ENCODE measurements around the gene CKM.
"Not testable (repeated sequence)": the region's sequence is repeated elsewhere in the genome, so short reads cannot be mapped to it uniquely, and the experiment has no call there.

CKM gene

DNA sequence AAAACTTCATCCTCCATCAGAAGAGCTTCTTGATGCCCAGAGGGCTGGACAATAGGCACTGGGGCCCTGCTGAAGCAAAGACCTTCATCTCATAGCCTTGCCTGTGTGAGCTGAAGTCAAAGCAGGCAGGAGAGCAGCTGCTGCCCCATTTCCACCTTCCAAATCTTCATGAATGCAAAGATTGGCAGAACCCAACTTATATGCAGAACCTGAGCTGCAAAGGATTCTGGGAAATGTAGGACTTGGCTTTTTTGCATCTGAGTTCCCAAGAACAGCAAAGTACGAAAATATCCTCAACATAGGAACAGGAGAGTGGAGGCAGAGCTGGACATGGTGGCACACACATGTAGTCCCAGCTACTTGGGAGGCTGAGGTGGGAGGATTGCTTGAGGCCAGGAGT is 30.8 kb downstream of the CKM start:
- DNase-seq (ENCODE audit: low read depth in 2 of 2), result no peak

DNA sequence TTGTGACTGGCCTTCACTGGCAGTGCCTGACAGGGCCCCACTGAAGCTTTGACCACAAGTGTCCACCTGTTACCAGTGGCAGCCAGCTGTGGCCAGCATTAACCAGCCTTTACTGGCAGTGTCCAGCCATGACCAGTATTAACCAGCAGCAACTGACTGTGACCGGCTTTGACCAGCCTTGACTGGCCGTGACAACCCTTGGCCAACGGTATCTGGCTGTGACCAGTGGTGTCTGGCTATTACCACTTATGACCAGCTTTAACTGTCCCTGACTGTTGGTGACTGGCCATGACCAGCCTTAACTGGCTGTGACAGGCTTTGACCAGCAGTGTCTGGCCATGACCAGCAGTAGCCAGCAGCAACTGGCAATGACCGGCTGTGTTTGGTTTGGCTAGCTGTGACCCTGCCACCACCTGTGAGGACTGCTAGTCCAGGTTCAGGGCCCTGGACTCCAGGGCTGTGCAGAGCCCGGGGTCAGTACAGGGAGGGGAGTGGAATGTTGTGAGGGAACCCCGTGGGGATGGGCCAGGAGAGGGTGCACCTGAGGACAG is 32.2 kb downstream of the CKM start:
- no peak for DNase-seq (ENCODE audit: low read depth in 2 of 2)

DNA sequence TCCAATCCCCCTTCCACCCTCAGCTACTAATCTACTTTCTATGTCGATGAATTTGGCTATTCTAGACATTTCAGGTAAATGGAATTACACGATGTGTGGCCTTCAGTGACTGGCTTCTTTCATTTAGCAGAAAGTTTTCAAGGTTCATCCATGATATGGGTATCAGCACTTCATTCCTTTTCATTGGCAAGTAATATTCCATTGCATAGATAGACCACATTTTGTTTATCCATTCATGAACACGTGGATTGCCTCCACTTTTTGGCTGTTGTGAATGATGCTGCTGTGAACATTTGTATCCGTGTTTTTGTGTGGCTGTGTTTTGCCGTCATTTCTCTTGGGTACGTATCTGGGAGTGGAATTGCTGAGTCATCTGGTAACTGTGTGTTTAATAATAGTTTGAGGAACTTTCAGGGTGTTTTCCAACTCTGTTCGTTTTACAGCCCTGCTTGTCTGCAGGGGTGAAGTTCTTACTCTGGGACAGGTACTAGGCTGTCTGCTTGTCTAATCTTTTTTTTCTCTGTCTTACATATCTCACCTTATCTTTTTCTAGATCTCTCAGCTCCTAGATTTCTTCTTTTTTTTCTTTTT is 39.1 kb downstream of the CKM start:
- no peak for DNase-seq (ENCODE audit: low read depth in 2 of 2)

DNA sequence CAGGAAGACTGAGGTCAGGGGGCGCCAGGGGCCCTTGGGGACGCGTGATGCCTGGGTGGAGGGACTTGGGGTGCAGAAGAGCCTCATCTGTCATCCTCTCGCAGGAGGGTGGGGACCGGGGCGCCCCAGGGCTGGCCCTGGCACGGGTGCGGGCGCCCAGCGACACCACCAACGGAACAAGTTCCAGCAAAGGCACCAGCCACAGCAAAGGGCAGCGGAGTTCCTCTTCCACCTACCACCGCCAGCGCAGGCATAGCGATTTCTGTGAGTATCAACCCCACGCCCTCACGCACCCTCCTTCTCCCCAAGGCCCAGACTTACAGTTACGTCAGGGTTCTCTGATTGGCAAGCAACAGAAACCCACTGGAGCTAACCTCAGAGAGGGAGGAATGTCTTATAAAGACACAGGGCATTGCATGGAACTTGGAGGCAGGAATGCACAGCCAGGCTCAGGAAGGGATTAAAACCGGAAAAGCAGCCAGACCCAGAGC is 42.2 kb downstream of the CKM start:
- DNase-seq (ENCODE audit: low read depth in 2 of 2), result no peak

DNA sequence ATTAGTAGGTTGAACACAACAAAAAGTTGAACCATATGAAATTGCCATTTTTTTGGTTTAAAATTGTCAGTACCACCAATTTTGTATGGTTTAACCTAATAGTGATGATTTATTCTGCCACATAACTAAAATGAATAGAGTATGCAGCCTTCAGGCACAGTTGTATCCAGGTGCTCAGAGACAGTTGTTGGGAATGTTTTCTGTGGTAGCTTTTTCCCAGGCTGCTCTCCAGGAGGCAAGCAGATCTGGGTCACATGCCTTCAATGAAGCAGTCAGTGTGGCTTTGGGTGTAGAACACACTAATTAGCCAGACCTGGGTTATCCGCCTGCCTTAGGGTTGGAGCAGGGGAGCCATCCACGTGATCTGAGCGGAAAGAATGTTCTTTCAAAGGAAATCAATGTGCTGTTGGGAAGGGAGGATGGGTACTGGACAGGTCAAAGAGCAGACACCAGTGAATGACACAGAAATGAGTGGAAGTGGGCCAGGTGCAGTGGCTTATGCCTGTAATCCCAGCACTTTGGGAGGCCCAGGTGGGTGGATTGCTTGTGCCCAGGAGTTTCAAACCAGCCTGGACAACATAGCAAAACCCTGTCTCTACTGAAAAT is 43.0 kb downstream of the CKM start:
- no peak for DNase-seq (ENCODE audit: low read depth in 2 of 2)

DNA sequence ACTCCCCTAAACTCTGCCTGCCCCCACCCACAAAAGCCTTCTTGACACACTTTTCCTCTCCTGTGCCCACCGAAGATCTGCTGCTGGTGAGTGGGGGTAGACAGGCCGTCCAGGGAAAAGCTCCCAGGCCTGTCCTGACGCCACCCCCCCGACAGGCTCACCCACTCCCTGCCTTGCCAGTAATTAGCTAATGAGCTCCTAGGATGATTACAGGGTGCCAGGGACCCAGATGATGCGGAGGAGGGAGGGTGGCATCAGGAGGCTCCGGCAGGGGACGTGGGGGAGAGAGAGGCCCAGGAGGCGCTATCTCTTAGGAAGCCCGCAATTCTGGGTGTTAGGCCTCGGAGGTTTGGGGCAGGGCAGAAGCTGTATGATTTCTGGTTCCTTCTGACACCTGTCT is 44.6 kb downstream of the CKM start:
- no peak for DNase-seq (ENCODE audit: low read depth in 2 of 2)

DNA sequence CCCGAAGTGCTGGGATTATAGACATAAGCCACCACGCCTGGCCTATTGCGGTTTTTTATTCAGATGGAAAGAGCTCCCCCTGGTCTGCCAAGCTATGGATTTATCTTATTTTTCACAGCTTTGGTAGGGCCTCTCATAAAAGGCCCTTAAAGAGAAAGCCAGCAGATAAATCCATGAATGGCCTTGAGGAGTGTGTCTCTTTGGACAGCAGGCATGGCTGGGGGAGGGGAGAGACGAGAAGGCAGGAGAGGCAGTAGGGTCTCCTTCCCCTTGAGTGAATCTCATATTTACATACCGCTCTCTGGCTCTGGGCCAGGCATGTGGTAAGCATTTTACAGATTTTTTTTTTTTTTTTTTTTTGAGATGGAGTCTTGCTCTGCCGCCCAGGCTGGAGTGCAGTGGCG is 46.4 kb downstream of the CKM start:
- DNase-seq (ENCODE audit: low read depth in 2 of 2), result no peak

DNA sequence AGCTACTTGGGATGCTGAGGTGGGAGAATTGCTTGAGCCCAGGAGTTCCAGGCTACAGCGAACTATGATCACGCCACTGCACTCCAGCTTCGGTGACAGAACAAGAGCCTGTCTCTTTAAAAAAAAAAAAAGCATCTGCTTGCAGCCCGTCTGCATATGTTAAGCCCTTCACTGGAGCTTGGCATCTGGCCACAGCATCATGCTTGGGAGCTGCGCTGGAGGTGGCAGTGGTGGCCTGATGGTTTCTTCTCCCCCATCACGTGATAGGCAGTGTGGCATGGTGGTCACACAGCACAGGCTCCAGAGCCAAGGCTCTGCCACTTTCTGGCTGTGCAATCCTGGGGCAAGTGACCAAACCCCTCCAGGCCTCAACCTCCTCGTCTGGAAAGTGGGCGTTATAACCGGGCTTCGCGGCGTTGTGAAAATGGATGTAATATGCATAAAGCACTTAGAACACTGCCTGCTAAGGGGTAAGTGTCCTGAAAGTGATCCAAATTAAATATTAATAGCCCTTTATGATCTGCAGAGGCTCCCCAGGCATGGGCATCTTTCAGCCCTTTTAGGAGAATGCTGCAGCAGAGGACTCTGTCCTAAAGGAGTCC is 47.2 kb downstream of the CKM start:
- DNase-seq (ENCODE audit: low read depth in 2 of 2), result no peak

DNA sequence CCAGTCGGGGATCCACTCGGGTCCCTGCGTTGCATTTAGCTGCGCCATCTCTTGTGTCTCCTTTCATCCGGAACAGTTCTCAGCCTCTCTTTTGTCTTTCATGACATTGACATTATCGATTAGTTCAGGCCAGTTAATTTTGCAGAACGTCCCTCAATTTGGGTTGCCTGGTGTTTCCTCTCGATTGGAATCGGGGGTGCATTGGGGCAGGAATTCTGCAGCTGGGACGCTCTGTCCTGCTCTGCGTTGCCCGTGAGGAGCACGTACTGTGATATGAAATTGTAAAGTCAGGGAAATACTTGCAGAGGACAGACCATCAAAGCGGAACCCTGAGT is 49.2 kb downstream of the CKM start:
- DNase-seq (ENCODE audit: low read depth in 2 of 2), result no peak

DNA sequence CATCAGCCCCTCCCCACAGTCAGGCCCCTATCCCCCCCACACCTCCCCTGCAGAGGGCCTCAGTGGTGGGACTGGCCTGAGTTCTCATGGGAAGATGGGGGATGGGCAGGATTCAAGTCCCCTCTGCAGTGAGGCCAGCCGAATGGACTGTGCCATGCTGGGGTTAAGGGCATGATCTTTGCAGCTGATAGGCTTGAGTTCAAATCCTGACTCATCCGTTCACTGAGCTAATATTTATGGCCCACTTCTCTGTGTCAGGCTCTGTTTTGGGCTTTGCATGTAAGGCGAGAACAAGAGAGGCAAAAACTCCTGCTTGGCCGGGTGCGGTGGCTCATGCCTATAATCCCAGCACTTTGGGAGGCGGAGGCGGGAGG is 51.0 kb downstream of the CKM start:
- no peak for DNase-seq (ENCODE audit: low read depth in 2 of 2)

DNA sequence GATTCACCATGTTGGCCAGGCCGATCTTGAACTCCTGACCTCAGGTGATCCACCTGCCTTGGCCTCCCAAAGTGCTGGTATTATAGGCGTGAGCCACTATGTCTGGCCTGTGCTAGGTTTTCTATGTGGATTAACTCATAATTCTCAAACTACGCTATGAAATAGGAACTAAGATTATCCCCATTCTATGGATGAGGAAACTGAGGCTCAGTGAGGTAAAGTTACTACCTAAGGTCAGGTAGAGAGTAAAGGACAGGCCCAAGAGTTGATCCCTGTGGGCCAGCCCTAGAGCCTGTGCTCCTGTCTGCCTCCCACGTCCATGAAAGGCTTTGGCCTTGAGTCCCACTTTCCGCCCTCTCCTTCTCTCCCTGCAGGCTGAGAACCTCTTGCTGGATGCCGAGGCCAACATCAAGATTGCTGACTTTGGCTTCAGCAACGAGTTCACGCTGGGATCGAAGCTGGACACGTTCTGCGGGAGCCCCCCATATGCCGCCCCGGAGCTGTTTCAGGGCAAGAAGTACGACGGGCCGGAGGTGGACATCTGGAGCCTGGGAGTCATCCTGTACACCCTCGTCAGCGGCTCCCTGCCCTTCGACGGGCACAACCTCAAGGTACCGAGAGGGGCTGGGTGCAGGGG is 51.5 kb downstream of the CKM start:
- DNase-seq (ENCODE audit: low read depth in 2 of 2), result no peak

DNA sequence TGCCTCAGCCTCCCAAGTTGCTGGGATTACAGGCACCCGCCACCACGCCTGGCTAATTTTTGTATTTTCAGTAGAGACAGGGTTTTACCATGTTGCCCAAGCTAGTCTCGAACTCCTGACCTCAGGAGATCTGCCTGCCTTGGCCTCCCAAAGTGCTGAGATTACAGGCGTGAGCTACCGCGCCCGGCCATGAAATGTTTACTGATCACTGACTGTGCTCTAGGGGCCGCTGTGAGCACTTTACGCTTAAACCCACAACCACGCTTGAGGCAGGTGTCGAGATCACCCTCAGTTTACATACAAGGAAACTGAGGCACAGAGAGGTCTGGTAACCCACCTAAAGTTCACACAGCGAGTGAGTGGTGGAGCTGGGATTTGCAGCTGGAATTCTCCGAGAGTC is 52.7 kb downstream of the CKM start:
- DNase-seq (ENCODE audit: low read depth in 2 of 2), result not testable (repeated sequence)

DNA sequence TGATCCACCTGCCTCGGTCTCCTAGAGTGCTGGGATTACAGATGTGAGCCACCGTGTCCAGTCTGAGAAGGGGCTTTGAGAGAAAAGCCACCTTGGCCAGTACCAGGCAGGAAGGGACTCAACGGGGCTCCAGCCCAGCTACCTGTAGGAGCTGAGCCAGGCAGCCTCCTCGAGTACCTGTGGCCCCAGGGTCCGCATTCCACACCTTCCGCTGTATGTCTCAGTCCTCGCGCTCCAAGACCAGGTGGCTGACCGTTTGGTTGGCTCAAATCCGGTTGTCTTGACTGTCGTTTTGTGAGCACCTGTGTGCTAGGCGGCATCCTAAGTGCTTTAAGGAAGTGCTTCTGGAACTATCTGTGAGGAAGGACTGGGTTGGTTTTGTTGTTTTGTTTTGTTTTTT is 55.4 kb downstream of the CKM start:
- DNase-seq (ENCODE audit: low read depth in 2 of 2), result no peak

DNA sequence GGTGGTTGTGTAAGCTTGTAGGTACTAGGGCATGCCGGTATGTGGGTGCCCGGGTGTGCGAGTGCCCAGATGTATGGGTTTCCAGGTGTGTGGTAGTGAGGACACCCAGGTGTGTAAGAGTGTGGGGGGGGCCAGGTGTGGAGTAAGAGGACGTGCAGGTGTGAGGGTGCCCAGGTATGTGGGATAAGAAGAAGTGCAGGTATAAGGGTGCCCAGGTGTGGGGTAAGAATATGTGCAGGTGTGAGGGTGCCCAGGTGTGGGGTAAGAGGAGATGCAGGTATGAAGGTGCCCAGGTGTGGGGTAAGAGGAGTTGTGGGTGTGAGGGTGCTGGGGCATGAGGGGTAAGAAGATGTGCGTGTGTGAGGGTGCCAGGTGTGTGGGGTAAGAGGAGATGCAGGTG is 57.3 kb downstream of the CKM start:
- no peak for DNase-seq (ENCODE audit: low read depth in 2 of 2)

DNA sequence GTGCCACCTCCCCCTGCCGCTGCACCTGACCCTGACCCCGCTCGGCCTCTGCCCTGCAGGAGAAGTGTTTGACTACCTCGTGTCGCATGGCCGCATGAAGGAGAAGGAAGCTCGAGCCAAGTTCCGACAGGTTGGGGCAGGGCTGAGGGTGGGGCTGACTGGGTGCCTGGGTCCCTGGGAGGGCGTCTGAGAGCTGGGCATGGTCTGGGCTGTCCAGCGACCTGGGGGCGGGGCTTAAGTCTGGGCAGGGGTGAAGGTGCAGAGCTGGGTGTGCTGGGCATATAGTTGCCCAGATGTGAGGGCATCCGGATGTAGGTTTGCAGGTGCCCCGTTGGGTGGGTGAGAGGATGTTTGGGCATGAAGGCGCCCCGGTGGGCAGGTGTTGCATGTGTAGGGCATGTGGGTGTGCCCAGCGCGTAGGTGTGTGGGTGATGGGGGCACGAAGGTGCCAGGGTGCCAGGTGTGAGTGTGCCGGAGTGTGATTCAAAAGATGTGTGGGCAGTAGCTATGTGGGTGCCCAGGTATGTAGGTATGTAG is 57.8 kb downstream of the CKM start:
- no peak for DNase-seq (ENCODE audit: low read depth in 2 of 2)

DNA sequence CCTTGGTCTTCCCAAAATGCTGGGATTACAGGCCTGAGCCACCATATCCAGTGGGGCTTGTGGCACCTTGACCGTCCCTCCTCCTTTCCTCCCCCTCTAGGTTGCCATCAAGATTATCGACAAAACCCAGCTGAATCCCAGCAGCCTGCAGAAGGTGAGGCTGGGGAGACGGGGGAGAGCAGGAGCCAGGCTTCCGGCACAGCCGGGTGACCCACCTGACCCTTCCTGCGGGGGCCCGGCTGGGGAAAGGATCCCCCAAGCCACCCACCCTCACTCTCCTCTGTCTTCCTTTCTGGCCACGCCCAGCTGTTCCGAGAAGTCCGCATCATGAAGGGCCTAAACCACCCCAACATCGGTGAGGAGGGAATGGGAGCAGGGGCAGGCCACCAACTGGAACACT is 59.7 kb downstream of the CKM start:
- no peak for DNase-seq (ENCODE audit: low read depth in 2 of 2)

DNA sequence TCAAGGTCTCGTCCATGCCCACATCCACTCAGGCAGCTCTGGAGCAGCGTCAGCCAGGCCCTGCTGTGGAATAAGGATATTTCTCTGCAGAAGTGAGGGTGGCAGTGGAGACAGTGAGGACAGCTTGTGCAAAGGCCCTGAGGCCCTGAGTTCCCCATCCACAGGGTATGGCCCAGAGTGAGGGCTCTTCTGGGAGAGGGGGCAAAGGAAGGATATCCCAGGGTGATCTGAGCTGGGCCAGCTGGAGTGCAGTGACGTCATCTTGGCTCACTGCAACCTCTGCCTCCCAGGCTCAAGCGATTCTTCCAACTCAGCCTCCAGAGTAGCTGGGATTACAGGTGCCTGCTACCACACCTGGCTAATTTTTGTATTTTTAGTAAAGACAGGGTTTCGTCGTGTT is 60.1 kb downstream of the CKM start:
- no peak for DNase-seq (ENCODE audit: low read depth in 2 of 2)

DNA sequence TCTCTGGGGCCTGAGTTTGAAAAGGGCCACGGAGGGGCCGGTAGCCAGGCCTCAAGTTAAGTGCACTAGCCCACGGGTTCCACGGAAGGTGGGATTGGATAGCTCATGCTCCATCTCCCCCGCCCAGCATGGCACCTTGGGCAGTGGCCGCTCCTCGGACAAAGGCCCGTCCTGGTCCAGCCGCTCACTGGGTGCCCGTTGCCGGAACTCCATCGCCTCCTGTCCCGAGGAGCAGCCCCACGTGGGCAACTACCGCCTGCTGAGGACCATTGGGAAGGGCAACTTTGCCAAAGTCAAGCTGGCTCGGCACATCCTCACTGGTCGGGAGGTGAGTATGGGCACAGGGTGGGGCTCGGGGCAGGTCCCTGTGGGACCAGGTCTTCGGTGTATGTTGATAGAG is 63.8 kb downstream of the CKM start:
- no peak for DNase-seq (ENCODE audit: low read depth in 2 of 2)

DNA sequence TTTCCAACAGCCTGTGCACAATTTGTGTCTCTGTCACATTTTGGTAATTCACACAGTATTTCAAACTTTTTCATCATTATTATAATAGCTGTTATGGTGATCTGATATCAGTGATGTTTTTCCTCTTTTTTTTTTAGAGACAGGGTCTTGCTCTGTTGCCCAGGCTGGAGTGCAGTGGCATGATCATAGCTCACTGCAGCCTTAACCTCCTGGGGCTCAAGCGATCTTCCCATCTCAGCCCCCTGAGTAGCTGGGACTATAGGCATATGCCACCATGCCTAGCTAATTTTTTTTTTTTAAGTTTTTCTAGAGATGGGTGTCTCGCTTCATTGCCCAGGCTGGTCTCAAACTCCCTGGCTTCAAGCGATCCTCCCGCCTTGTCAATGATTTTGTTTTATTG is 65.8 kb downstream of the CKM start:
- DNase-seq (ENCODE audit: low read depth in 2 of 2), result no peak

Data from stimulated activated CD8-positive, alpha-beta memory T cell treated with anti-CD3 and anti-CD28 coated beads, Interleukin-2, amount 100 ng/mL, for 1 hour (primary cell).